ENCODE data around the gene GCN1.

DNA sequence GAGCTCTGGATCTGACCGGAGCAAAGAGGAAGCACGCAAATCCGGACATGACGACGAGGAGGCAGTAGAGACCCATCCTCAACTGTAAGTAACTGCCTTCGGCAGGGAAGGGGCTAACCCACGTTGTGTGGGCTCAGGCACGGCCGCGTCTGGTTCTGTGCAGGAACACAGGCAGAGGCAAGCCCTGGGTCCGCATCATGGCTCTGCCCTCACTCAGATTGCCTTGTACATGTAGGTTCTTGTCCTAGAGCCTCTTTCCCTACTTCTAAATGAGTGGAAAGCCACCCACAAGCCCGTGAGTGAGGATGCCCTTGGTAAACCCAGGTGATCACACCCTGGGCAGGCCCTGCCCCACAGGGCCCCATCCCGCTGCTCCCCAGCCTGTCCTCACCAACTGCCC, 15.3 kb upstream of the GCN1 start:
- TF ChIP-seq, protein P1, sequence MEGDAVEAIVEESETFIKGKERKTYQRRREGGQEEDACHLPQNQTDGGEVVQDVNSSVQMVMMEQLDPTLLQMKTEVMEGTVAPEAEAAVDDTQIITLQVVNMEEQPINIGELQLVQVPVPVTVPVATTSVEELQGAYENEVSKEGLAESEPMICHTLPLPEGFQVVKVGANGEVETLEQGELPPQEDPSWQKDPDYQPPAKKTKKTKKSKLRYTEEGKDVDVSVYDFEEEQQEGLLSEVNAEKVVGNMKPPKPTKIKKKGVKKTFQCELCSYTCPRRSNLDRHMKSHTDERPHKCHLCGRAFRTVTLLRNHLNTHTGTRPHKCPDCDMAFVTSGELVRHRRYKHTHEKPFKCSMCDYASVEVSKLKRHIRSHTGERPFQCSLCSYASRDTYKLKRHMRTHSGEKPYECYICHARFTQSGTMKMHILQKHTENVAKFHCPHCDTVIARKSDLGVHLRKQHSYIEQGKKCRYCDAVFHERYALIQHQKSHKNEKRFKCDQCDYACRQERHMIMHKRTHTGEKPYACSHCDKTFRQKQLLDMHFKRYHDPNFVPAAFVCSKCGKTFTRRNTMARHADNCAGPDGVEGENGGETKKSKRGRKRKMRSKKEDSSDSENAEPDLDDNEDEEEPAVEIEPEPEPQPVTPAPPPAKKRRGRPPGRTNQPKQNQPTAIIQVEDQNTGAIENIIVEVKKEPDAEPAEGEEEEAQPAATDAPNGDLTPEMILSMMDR (IDR thresholded peaks at IDR 0.05; ENCODE audit: poor library complexity): no peak
- TF ChIP-seq EZH2 (IDR thresholded peaks at IDR 0.05; ENCODE audit: borderline replicate concordance) (no peak), EZH2phosphoT487 (IDR thresholded peaks at IDR 0.05; ENCODE audit: low read depth, severe bottlenecking, unreplicated experiment) (no peak)
